HG02981 (cell line): ENCODE data around the gene STAM.

Experiments
- ATAC-seq: cut with Tn5 transposase; IDR thresholded peaks from one replicate; pipeline ENCODE4 v1.9.1; 2021; ENCODE audit warnings: mild to moderate bottlenecking, moderate library complexity; ENCODE audit not compliant: unreplicated experiment

STAM gene

DNA sequence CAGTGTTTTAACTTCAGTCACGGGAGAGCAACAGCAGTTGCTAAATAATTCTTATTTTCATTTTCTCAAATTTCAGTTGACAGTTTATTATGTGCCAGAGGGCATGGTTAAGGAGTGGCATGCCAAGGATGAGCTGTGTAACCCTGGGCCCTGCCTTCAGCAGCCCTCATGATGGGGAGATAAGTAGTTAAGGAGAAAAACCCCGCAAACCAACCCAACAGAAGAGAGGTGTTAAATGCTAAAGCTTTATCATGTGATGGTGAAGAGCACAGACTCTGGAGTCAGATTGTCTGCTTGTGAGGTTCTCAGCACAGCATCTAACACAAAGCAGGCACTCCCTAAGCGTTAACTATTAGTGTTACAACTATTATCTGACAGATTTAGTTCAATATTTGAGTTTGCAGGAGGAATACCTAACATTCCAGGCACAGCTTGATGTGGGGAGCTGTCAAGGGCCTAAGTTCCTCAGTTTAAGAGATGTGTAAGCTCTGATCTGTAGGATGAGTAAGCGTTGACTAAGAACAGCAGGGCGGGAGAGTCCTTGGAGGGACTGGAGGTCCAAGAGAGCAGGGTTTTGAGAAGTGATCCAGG lies 29.6 kb downstream of the STAM start:
- ATAC-seq: no peak

DNA sequence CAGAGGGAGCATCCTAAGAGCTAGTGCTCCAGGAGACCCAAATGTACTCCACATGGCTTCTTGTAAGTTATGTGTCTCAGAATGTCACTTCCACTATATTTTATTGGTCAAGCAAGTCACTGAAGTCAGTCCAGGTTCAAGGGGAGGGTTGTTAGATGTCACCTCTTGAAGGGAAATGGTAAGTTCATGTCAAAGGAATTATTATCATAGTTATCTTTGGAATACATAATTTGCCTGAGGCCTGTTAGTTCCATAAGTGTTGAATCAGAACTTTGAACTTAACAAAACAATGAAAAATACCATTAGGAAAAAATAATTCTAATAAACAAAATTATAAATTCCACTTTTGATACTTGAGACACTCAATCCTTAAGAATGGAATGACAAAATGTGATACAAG lies 30.6 kb downstream of the STAM start:
- no peak for ATAC-seq

DNA sequence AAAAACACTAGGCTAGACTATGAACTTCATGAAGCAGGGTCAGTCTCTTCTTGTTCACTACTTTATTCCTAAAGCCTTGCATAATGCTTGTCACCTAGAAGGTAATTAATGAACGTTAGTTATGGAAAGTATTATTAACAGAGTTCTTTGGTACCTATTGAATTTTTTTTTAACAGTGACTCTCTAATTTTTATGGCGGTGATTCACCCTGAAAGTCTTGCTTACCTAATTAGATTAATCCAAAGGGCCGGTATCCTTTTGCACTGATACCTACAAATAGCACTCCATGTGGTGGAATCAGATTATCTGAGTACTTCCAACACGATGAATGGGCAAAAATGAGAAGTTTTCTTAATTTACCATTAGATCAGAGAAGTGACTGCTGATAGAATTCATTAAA lies 31.7 kb downstream of the STAM start:
- no peak for ATAC-seq

DNA sequence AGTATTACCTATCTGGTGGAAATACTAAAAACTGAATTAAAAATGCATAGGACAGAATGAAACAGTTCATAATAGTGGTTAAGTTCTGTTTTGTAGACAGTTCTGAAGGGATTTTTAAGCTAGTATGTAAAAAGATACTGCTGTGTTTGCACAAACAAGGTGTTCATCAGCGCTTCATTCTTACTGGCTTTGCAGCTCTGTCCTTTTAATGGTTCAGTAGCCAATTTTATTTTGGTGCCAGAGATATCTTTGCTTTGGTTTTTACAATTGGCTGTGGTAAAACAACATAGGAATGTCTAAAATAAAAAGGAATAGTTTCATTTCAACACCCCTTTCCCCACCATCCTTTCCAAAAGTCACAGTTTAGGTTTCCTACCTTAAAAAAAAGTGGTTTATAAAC lies 33.0 kb downstream of the STAM start:
- no peak for ATAC-seq

DNA sequence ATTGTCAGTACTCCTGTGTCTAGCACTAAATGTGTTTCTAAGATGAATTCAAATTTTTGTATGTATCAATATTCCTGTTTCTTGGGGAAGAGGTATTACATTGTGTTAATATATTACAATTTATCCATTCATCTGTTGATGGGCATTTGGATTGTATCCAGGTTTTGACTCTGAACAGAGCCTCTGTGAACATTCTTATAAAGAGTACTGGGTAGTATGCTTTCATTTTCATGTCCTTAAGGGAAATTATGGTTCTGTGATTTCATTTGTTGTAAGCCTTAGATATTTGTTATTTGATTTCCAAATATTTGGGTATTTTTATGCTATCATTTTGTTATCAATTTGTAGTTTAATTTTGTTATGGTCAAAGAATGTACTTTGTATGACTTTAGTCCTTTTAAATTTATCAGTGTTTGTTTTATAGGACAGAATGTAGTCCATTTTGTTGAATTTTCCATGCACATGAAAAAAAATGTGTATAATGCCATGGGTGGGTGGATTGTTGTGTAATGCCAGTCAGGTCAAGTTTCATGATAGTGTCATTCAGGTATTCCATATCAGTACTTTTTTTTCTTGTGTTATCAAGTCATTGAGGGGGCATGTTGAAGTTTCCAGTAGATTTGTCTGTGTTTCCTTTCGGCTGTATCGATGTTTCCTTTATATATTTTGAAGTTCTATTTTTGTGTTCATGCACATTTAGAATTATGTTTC lies 38.4 kb downstream of the STAM start:
- ATAC-seq: no peak

DNA sequence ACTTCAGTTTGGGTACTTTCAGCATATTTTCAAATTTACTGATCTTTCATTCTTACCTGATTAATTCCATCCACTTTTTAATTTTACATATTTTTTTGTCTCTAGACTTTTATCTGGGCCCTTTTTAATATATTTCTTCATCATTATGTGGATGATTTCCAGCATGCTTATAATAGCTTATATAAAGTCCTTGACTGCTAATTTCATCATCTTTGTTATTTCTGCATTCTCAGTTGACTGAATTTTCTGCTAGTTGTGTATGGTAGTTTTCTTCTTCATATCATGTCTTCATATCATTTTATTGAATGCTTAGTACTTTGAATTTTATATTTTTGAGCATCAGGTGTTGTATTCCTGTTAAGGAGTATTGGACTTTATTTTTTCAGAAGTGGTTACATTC lies 39.6 kb downstream of the STAM start:
- no peak for ATAC-seq

DNA sequence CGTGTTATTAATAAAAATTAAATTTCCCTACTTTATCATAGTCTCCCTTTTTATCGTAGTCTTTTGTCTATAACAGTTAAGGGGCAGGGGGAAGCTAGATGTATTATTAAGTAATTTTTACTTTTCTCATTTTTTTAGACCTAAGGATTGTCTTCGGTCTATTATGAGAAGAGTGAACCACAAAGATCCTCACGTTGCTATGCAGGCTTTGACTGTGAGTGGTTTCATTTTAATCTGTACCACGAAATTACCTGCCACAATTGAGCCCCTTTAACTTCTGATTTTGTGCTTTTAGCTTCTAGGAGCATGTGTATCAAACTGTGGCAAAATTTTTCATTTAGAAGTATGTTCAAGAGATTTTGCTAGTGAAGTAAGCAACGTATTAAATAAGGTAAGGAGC lies 40.6 kb downstream of the STAM start:
- peak; percentile 67 for ATAC-seq

DNA sequence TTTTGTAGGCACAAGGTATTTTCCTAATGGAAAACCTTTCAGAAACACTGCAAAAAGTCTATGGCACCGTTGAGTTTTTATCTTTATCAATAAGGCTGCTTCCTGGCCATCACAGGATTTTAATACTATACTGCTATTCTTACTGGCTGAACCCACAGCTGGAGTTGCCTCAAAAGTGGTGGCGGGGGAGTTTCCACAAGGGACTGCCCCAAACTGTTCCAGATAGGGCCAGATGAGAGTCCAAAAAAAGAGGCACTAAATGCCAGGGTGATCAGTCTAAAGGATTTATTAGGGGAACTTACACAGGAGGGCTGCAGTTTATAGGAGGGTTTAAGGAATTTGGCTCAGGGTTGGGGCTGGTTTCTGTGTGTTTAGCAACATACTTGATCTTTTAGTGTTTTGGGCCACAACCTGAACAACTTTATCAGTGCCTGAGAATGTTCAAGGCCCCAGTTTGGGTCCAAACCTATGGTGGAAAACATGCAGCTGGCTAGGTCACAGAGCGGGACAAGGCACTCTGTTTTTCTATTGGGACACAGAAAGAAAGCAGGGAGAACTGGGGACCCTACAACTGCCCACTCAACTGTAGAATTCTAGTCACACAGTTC lies 41.4 kb downstream of the STAM start:
- peak; percentile 72 for ATAC-seq

DNA sequence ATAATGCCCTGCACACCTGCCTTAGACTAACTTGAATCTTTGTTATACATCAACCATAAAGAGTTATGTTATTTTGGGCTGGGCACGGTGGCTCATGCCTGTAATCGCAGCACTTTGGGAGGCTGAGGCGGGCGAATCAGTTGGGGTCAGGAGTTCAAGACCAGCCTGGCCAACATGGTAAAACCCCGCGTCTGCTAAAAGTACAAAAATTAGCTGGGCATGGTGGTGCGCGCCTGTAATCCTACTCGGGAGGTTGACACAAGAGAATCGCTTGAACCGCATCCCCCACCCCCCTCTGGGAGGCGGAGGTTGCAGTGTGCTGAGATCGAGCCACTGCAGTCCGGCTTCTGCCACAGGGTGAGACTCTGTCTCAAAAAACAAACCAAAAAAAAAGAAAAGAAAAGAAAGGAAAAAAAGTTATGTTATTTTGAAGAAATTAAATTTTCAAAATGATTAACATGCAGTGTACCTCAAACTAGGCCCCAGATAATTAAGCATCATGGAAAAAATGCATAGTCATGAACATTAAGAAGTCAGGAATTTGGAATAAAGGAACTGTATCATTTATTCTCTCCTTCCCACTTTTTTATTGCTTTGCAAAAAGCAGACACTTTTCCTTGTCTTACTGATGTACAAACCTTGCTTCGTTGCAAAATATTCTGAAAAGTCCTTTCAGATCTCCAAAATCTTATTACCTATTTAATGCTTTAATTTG lies 43.3 kb downstream of the STAM start:
- no peak for ATAC-seq

DNA sequence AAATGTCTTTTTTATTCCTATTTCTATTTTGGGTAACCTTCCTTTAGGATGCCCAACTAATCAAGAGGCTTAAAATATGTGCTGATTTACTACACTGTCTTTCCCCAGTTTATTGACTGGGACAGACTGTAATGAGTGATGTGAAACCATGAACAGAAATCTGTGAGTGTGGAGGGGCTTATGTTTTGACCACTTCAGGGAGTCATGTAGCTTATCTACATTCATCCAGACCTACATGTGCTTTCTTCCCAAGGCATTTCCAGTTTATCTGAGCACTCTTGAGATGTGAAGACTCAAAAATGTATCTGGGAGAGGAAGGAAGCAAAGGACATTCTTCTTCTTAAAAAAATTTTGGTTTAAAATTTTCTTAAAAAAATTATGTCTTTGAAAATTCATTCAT lies 45.2 kb downstream of the STAM start:
- no peak for ATAC-seq

DNA sequence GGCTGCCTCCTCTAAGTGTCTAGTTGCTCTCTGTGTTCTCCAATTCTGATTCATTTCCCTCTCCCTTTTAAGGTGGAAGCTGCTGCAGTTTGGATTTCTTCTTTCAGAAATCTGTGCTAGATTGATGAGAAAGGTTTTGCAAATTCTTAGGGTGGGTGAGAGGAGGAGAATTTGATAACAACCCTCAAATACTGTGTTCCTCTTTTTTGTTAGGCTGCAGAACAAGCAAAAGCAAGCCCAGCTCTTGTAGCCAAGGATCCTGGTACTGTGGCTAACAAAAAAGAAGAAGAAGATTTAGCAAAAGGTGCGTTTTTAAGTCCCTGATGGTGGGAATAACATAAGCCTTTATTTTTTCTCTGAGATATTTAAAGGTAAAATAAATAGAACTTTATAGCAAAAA lies 49.1 kb downstream of the STAM start:
- ATAC-seq: no peak

DNA sequence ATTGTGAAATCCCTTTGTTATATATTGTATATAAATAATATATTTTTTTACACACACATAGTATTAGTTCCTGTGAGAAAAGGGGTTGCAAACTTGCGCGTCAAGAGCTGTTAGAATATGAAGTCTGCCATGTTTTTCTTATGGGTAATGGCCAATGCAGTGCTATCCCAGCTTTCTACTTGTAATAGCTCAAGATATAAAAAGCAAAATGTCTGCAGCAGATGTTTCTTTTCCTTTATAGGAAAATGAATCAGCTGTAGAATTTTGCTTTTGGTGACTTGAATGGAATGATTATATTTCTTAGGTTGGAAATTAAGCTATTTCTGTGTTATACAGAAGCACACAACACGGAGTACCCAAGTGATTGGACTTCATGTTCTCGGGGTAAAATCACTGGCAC lies 54.7 kb downstream of the STAM start:
- no peak for ATAC-seq

DNA sequence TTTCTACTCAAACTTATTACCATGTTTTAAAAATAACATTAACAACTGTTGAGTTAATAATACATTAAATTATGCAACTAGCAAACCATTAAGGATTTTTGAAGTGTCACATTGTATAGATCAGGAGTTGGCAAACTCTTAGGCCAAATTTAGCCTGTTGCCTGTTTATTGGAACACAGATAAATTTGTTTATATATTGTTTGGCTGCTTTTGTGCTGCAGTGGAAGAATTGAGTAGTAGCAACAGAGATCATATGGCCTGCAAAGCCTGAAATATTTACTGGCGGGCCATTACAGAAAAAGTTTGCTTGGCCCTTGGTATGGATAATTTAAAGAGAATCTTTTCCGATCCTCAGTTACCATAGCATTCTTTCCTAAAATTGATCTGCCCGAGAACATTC lies 57.4 kb downstream of the STAM start:
- ATAC-seq: no peak

DNA sequence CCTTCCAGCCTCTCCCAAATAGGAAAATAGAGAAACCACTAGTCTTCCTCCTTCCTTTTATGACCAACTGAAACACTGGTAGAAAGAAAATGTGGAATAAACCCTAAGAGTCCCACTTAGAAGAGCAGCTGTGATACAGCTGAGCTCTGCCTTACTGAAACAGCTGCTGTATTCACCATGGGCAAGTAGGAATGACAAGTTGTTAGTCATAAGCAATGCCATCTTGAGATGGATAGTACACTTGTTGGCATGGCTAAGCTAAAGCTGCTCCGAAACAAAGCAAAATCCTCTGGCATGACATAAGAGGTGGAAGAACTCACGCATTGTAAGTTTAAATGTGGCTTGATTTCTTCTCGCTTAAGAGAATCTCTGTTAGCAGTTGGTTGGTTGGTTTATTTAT lies 59.8 kb downstream of the STAM start:
- no peak for ATAC-seq

DNA sequence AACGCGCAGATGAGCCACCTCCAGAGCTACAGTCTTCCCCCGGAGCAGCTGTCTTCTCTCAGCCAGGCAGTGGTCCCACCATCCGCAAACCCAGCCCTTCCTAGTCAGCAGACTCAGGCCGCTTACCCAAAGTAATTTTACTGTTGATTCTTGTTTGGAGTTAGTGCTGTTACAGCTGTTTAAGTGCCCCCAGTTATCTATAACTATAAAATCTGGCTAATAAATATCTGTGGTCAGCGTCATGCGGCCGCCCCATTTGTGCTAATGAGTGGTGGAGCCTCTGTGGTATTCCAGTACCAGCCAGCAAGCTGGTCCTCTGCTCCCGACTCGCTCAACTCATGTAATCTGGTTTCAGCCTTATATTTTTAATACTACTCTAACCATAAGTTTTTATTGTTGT lies 64.9 kb downstream of the STAM start:
- ATAC-seq: no peak

DNA sequence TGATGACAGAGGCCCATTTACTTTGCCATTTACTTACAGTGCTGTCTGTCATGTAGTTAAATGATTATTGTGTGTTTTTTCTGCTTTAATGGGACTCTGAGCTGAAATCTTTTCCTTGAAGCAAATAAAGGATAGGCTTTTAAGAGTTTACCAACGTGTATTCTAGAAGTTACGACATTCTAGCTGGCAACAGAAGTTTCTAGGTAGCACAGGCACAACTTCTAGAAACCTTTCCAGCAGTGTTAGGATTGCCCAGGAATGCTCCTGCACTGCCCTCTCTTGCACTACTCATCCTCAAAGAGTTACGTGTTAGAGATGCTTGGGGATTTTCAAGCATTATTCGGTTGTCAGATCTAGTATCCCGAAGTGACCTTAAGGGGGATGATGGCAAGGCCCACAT lies 65.5 kb downstream of the STAM start:
- ATAC-seq: no peak

DNA sequence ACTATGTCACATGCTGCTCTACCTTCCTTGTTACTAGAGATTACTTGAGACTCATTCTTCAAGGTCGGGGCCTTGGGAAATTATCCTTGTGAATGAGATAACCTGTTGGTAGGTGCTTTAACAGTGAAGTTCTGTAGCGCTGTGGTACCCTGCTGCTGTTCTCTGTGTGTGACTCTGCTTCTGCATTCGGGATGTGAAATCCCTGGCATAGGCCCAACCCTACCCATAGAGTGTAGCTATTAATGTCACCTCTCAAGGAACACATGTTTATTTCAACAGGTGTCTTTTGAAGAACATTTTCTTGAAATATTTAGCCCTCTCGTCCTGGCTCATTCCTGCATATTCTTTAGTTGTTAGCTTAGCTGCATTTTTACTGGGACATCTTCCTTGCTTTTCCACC lies 66.2 kb downstream of the STAM start:
- no peak for ATAC-seq

DNA sequence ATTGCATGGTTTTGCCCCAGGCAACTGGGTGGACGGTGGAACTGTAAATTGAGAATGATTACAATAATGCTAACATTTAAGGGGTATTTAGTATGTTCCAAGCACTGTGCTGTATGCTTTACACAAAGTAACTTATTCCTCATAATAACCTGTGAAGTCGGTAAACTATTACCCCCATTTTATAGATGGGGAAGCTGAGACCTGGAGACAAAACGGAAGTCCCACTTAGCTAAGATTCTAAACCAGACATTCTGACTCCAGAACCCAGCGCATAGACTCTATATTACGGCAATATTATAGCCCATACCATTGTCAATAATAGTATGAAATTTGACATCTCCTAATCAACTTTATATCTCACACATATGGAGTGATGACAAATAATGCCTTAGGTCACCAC lies 68.1 kb downstream of the STAM start:
- no peak for ATAC-seq

DNA sequence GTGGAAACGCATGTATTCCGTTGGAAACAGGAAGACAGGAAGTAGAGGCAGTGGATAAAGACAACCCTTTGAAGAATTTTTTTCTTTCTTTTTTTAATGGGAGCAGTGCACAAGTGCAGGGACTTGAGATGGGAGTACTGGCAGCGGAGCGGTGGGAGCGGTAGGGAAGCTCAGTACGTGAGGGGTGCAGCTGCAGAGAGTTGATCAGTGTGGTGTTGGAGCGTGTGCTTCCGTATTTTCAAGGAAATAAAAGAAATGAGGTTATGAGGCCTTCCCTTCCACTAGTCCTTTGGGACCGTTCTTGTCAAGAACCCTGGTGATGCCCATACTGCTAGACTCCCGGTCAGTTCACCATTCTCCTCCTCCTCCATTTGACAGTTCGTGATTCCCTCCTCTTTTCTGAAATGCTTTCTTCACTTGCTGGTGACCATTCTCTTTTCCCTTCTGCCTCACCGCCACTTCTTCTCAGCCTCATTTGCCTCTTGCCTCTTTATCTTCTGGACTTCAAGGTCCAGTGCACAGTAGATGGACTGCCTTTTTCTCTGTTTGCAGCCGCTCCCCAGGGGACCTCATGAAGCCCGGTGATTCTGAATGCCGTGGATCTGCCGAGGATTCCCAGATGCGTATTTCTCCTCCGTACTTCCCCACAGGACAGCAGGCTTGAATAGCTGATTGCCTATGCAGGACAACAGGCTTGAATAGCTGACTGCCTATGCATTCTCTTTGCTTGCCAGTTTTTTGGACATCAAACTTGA lies 68.9 kb downstream of the STAM start:
- no peak for ATAC-seq

DNA sequence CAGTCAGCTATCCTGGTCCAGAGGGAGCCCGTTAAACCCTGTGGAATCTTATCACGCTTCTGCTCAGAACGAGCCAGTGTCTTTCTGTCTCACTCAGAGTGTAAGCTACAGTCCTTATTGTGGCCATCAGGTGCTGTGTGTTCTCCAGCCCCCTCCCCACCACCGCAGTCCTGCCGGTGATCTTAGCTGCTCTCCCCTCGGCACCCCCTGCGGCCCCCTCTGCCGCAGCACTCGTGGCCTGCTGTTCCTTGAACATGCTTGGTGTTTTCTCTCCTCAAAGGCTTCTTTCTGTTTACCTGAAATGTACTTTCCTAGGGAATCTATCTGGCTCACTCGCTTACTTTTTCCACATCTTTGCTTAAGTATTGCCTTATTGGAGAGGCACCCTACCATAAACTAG lies 69.8 kb downstream of the STAM start:
- no peak for ATAC-seq

DNA sequence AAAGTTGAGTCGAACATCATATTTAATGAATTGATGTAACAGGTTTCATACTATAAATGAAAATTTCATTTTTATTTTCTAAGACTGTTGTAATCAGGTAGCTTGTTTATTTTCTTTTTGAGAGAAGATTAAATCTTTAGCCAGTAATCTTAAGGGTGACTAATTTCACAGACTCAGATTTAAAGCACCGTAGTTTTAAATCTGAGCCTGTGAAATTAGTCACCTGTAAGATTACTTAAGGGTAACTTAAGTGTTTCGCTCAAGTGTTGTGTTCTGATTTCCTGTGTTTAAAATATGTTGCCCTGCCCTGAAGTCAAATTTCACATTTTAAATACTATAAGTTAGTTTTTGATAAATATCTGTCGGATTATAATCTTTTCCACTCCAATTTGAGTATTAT lies 72.2 kb downstream of the STAM start:
- ATAC-seq: no peak
